ENCODE measurements around the gene IFNA2. TPM values are rescaled to one million over a fixed set of nuclear protein-coding genes. Genes with fewer than 3 reads are reported as not detected.
A peak's percentile ranks its signal among the peaks of the same experiment; 100 is the strongest.
"Not testable (repeated sequence)": the region's sequence is repeated elsewhere in the genome, so short reads cannot be mapped to it uniquely, and the experiment has no call there.

IFNA2 gene
- total RNA-seq, 2 donors from 2014 or later: not detected

DNA sequence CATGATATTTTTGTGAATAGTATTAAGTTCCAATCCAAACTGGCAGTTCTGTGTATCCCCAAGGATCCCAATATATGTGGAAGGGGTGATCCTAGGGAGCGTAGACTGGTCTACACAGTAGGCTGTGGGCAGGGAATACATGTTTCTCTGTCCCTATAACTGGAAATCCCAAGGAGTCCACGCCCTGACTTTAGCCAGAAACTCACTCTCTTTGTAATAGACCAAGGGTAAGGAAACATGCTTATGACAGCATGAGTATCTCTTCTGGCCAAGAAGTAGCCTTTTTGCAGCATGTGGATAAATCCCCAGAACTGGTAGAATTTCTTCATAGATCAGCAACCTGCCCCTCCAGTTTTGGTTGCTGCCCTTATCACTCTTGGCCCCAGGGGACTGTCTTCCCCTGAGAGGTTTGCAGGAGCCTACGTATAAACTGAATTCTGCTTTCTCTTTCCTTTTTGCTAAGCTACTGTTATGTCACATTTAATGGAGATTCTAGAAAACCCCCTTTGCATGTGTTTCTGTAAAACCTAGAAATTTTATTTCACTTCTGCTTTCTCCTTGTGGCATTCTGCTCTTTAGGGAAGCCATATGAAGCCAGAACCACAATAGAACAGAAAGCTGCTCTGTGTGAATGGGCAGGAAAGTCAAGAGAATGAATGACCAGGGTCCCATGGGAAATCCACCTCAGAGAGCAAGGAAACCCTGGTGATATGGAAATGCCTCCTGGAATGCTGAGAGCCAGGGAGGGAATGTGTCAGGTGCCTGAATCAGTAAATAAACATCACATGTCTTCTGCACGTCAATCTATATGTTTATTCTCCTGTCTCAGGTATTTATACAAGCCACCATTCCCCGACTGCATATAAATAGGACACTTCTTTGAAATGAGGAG lies 3.5 kb downstream of the IFNA2 start:
- TF ChIP-seq, protein P1, sequence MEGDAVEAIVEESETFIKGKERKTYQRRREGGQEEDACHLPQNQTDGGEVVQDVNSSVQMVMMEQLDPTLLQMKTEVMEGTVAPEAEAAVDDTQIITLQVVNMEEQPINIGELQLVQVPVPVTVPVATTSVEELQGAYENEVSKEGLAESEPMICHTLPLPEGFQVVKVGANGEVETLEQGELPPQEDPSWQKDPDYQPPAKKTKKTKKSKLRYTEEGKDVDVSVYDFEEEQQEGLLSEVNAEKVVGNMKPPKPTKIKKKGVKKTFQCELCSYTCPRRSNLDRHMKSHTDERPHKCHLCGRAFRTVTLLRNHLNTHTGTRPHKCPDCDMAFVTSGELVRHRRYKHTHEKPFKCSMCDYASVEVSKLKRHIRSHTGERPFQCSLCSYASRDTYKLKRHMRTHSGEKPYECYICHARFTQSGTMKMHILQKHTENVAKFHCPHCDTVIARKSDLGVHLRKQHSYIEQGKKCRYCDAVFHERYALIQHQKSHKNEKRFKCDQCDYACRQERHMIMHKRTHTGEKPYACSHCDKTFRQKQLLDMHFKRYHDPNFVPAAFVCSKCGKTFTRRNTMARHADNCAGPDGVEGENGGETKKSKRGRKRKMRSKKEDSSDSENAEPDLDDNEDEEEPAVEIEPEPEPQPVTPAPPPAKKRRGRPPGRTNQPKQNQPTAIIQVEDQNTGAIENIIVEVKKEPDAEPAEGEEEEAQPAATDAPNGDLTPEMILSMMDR (IDR thresholded peaks at IDR 0.05): no peak
- DNase-seq (ENCODE audit: low spot score) (no peak), ATAC-seq (ENCODE audit: insufficient number of reproducible peaks, low FRiP score, low read depth) (no peak)
- H3K9me3 ChIP-seq: no peaks in the 10 kb centered on the region
- H3K27ac ChIP-seq: no peak overlapping the region
- H3K4me3 ChIP-seq: peak overlapping the region; percentile 26
- no peaks in the 10 kb centered on the region for H3K36me3 ChIP-seq
- H3K27me3 ChIP-seq (replicated peaks; ENCODE audit: insufficient read depth): no peaks in the 10 kb centered on the region
- H3K4me1 ChIP-seq (ENCODE audit: control insufficient read depth in 1 of 2, low read depth in 2 of 2): peaks cover 0 to 7% of the 10 kb centered on the region in 2 donors

DNA sequence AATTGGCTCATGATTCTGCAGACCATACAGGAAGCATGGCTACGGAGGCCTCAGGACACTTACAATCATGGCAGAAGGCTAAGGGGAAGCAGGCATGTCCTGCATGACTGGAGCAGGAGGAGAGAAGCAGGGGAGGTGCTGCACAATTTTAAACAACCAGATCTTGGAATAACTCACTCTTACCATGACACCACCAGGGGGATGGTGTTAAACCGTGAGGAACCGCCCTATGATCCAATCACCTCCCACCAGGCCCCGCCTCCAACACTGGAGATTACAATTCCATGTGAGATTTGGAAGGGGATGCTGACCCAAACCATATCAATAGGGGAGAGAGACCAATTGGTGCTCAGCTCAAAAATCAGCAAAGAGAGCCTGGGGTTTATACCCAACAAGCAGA lies 13.7 kb downstream of the IFNA2 start:
- not testable (repeated sequence) for DNase-seq (ENCODE audit: low spot score); H3K27ac ChIP-seq; ATAC-seq (ENCODE audit: insufficient number of reproducible peaks, low FRiP score, low read depth); H3K36me3 ChIP-seq; H3K4me1 ChIP-seq (ENCODE audit: control insufficient read depth in 1 of 2, low read depth in 2 of 2); H3K9me3 ChIP-seq; H3K4me3 ChIP-seq; H3K27me3 ChIP-seq (replicated peaks; ENCODE audit: insufficient read depth)

DNA sequence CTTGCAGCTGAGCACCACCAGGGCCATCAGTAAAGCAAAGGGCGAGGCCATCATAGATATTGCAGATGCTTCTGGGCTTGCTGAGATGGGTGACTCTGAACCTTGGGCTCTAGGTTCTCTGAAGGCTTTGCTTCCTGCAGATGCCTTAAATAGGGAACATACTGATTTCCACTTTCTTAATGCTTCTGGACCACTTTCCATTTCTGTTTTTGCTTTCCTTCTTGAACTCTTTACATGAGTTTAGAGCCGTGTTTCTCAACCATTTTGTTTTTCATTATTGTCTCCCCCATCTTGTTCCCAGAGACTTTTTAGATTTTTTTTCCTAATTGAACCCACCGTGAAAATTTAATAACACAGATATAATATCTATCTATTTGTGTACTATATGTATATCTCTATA lies 17.2 kb downstream of the IFNA2 start, which contains the start of gene IFNA13:
TSS of gene IFNA13 (minus strand) at position 101 of the 400 bp plus-strand sequence. CDS start at position 54, 47 bp downstream.
- H3K36me3 ChIP-seq: no peaks in the 10 kb centered on the region
- TF ChIP-seq, protein P1 (IDR thresholded peaks at IDR 0.05): no peak
- no peaks in the 10 kb centered on the region for H3K27me3 ChIP-seq (replicated peaks; ENCODE audit: insufficient read depth)
- H3K4me1 ChIP-seq (ENCODE audit: control insufficient read depth in 1 of 2, low read depth in 2 of 2): no peaks in the 10 kb centered on the region
- H3K4me3 ChIP-seq: no peak within 1 kb of the TSS
- ATAC-seq (ENCODE audit: insufficient number of reproducible peaks, low FRiP score, low read depth): no peak
- H3K9me3 ChIP-seq: no peaks in the 10 kb centered on the region
- no peak for DNase-seq (ENCODE audit: low spot score)
- H3K27ac ChIP-seq: no peak within 1 kb of the TSS

DNA sequence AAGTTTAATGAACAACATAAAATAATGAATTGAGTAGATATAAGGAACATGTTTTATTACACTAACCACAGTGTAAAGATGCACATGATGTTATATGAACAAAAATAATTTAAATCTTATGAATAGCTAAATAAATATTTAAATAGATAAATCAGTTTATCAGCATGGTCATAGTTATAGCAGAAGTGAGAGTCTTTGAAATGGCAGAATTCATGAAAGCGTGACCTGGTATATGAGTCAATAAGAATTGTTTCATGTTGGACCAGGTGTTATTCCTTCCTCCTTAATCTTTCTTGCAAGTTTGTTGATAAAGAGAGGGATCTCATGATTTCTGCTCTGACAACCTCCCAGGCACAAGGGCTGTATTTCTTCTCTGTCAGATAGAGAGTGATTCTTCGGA lies 18.0 kb downstream of the IFNA2 start:
- H3K4me3 ChIP-seq: not testable (repeated sequence)

DNA sequence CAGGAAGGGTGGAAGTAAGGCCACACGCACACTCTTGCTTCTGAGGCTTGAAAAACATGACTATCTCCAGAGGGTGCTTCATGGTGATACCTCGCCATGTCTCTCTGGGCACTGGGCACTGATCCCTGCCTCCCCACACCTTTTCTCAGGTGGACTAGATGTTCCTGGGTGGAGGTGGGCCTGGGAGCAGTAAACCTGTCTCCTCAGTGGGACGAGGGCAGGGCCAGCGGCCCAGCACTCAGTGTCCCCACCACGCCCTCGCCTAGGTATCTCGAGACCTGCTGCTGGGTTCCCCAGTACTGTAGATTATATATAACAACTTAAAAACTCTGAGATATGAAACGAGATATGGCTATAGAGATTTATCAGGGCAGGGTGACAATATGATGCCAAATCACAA lies 22.9 kb downstream of the IFNA2 start:
- Histone ChIP-seq H3K4me1 (ENCODE audit: control insufficient read depth in 1 of 2, low read depth in 2 of 2) (no peaks in the 10 kb centered on the region), H3K4me3 (no peak overlapping the region), H3K27ac (no peak overlapping the region), H3K9me3 (no peaks in the 10 kb centered on the region), H3K36me3 (no peaks in the 10 kb centered on the region), H3K27me3 (replicated peaks; ENCODE audit: insufficient read depth) (no peaks in the 10 kb centered on the region)
- no peak for DNase-seq (ENCODE audit: low spot score)
- TF ChIP-seq, protein P1 (IDR thresholded peaks at IDR 0.05): no peak
- no peak for ATAC-seq (ENCODE audit: insufficient number of reproducible peaks, low FRiP score, low read depth)

More for the DNA sequence above, 18.0 kb downstream of the IFNA2 start:
- not testable (repeated sequence) for H3K27me3 ChIP-seq (replicated peaks; ENCODE audit: insufficient read depth); H3K36me3 ChIP-seq; DNase-seq (ENCODE audit: low spot score); H3K27ac ChIP-seq; H3K9me3 ChIP-seq; H3K4me1 ChIP-seq (ENCODE audit: control insufficient read depth in 1 of 2, low read depth in 2 of 2); ATAC-seq (ENCODE audit: insufficient number of reproducible peaks, low FRiP score, low read depth)
